CD14-positive monocyte (primary cell): ENCODE measurements around the gene KCNIP2. TPM values are rescaled to one million over a fixed set of nuclear protein-coding genes. Genes with fewer than 3 reads are reported as not detected.

Experiments
- DNase-seq, 3 donors: peaks; one replicate each; pipeline ENCODE4 v3.0.0-alpha.2; 2011 to 2022
- H2AFZ ChIP-seq: 2 replicates; pipeline ENCODE4 v1.6.0; 2012; ENCODE audit warnings: mild to moderate bottlenecking, low read depth, low read length, inconsistent platforms; ENCODE audit not compliant: insufficient read depth, poor library complexity, severe bottlenecking
- H3K27ac ChIP-seq, 2 donors: 1 replicate in 1 of 2; 2 replicates in 1 of 2; pipeline ENCODE4 v1.5.1; 2012 to 2013; ENCODE audit warnings: low read length in 2 of 2, control low read depth in 1 of 2, inconsistent platforms in 1 of 2, low read depth in 1 of 2, mild to moderate bottlenecking in 1 of 2
- H3K27me3 ChIP-seq, 2 donors: one replicate each; pipeline versions ENCODE4 v1.6.0 to v1.6.1; 2011 to 2013; ENCODE audit warnings: low read length in 2 of 2; ENCODE audit not compliant: control insufficient read depth in 2 of 2, insufficient read depth in 2 of 2
- H3K36me3 ChIP-seq, 2 donors: replicated peaks in 1 of 2; 1 replicate in 1 of 2; 2 replicates in 1 of 2; pipeline versions ENCODE4 v1.5.1 to v1.6.1; 2012 to 2013; ENCODE audit warnings: low read length in 2 of 2, control low read depth in 1 of 2, inconsistent platforms in 1 of 2, mild to moderate bottlenecking in 1 of 2; ENCODE audit not compliant: insufficient read depth in 2 of 2, control insufficient read depth in 1 of 2
- H3K4me1 ChIP-seq, 2 donors: 1 replicate in 1 of 2; 2 replicates in 1 of 2; pipeline versions ENCODE4 v1.5.1 to v1.6.1; 2012 to 2013; ENCODE audit warnings: low read length in 2 of 2, control low read depth in 1 of 2, inconsistent platforms in 1 of 2, mild to moderate bottlenecking in 1 of 2, moderate library complexity in 1 of 2; ENCODE audit not compliant: insufficient read depth in 2 of 2, control insufficient read depth in 1 of 2
- H3K4me2 ChIP-seq: replicated peaks from 2 replicates; pipeline ENCODE3; 2012; ENCODE audit warnings: low read length, moderate library complexity, mild to moderate bottlenecking; ENCODE audit not compliant: poor library complexity, severe bottlenecking; ENCODE audit errors: extremely low read depth
- H3K4me3 ChIP-seq, 3 experiments: fragments of 200-600 bp in 1 of 3; sonication (generic) in 1 of 3; replicated peaks in 1 of 3; 1 replicate in 2 of 3; 2 replicates in 1 of 3; pipeline ENCODE4 v1.5.1; 2011 to 2013; ENCODE audit warnings: low read length in 3 of 3, mild to moderate bottlenecking in 3 of 3, control low read depth in 2 of 3, low read depth in 2 of 3, inconsistent platforms in 1 of 3, moderate library complexity in 1 of 3
- H3K79me2 ChIP-seq: 2 replicates; pipeline ENCODE4 v1.6.0; 2012; ENCODE audit warnings: mild to moderate bottlenecking, control low read depth, inconsistent platforms, low read length, moderate library complexity; ENCODE audit not compliant: insufficient read depth
- H3K9ac ChIP-seq: 2 replicates; pipeline ENCODE4 v1.6.0; 2017; ENCODE audit warnings: low read length, mild to moderate bottlenecking; ENCODE audit not compliant: insufficient read depth, poor library complexity, severe bottlenecking
- H3K9me3 ChIP-seq, 2 donors: replicated peaks in 1 of 2; 1 replicate in 1 of 2; 2 replicates in 1 of 2; pipeline versions ENCODE4 v1.5.1 to v1.6.1; 2012 to 2013; ENCODE audit warnings: low read length in 2 of 2, control low read depth in 1 of 2; ENCODE audit not compliant: control insufficient read depth in 1 of 2, insufficient read depth in 1 of 2
- H4K20me1 ChIP-seq: 2 replicates; pipeline ENCODE4 v1.6.0; 2012; ENCODE audit warnings: mild to moderate bottlenecking, low read length, control low read depth, moderate library complexity; ENCODE audit not compliant: insufficient read depth
- H3K27ac Mint-ChIP-seq, 7 donors: one replicate each; pipeline ENCODE4 v1.8.0; 2020; ENCODE audit warnings: mild to moderate bottlenecking in 7 of 7, mixed read lengths in 7 of 7, moderate library complexity in 6 of 7, inconsistent platforms in 2 of 7
- H3K27me3 Mint-ChIP-seq, 3 donors: one replicate each; pipeline ENCODE4 v1.8.0; 2021 to 2022; ENCODE audit warnings: low read depth in 3 of 3, mild to moderate bottlenecking in 3 of 3, mixed read lengths in 3 of 3, moderate library complexity in 3 of 3, inconsistent platforms in 1 of 3
- H3K36me3 Mint-ChIP-seq, 2 donors: one replicate each; pipeline ENCODE4 v1.8.0; 2020; ENCODE audit warnings: mixed read lengths in 2 of 2, inconsistent platforms in 1 of 2, mild to moderate bottlenecking in 1 of 2
- H3K4me1 Mint-ChIP-seq: one replicate; pipeline ENCODE4 v1.8.0; 2020; ENCODE audit warnings: mild to moderate bottlenecking, mixed read lengths
- H3K4me3 Mint-ChIP-seq, 2 donors: one replicate each; pipeline ENCODE4 v1.8.0; 2020; ENCODE audit warnings: mild to moderate bottlenecking in 2 of 2, mixed read lengths in 2 of 2, moderate library complexity in 1 of 2
- H3K9me3 Mint-ChIP-seq, 7 donors: one replicate each; pipeline ENCODE4 v1.8.0; 2020 to 2022; ENCODE audit warnings: mixed read lengths in 7 of 7, mild to moderate bottlenecking in 6 of 7, moderate library complexity in 6 of 7, inconsistent platforms in 2 of 7
- CTCF ChIP-seq: fragments of 200-600 bp; IDR thresholded peaks from one replicate; pipeline ENCODE4 v1.8.0; 2022; ENCODE audit warnings: antibody characterized with exemption, mild to moderate bottlenecking
- WGBS: methylation state at CpG from one replicate; pipeline ENCODE4 v1.1.5; 2013; ENCODE audit warnings: missing lambda C conversion rate; ENCODE audit not compliant: insufficient coverage; 5-methylcytosine and 5-hydroxymethylcytosine counted together
- intact Hi-C, 2 donors: fragments of 100-400 bp; cut with micrococcal nuclease; formaldehyde crosslinking; loops; one replicate each; pipeline versions ENCODE4 v1.15.0 to v1.15.1; 2023
- polyA minus RNA-seq: library from RNA; depleted of rRNA, polyadenylated mRNA; stranded (reverse); fragments of >200 nt; gene quantifications from 2 replicates; pipeline ENCODE4 v1.2.3, GENCODE V29; 2012
- polyA plus RNA-seq, 3 donors: library from polyadenylated mRNA; depleted of rRNA in 1 of 3; unstranded in 2 of 3; stranded (reverse) in 1 of 3; fragments of 300-500 nt in 2 of 3; fragments of >200 nt in 1 of 3; fragmentation: Illumina TruSeq in 2 of 3; gene quantifications; 1 replicate in 2 of 3; 2 replicates in 1 of 3; pipeline ENCODE4 v1.2.3, GENCODE V29; 2012 to 2021
- total RNA-seq, 12 experiments: library from RNA in 1 of 12; stranded (reverse) in 1 of 12; fragments of 120-200 nt in 1 of 12; gene quantifications; one replicate each; pipeline ENCODE4 v1.2.4 and lab custom pipeline; 2013 to 2026; ENCODE audit warnings: mixed read lengths in 6 of 12, inconsistent platforms in 1 of 12

KCNIP2 gene
- 0.56 TPM for total RNA-seq (2013)
- 1 to 10 TPM in 1 of 3 donors, under 1 TPM in 1, not detected in 1; 0.48 to 2.1 TPM for polyA plus RNA-seq
- polyA minus RNA-seq, result 0.80 and 1.2 TPM in 2 replicates
- total RNA-seq (lab: John Stamatoyannopoulos, UW), result 0.50 to 4.6 (median 1.7) reads per million in 11 experiments

GRCh38 chr10:101843032-101844021 is at the start of gene KCNIP2:
KCNIP2 (minus strand) TSS chr10:101843800; CDS start chr10:101843568, 232 bp downstream.
- Histone ChIP-seq H3K79me2 (no peaks in the 10 kb centered on the region), H3K9ac (peak within 1 kb of the TSS; percentile 33), H3K4me3 (peak within 1 kb of the TSS; percentile 18 to 69 (median 25)), H3K9me3 (no peaks in the 10 kb centered on the region), H3K27ac (no peak within 1 kb of the TSS), H3K36me3 (peaks cover 11 to 32% of the 10 kb centered on the region in 2 donors), H2AFZ (peak within 1 kb of the TSS; percentile 51), H3K4me2 (peak within 1 kb of the TSS; percentile 82), H3K4me1 (peaks cover 42 to 54% of the 10 kb centered on the region in 2 donors), H3K27me3 (peaks cover 5 to 16% of the 10 kb centered on the region in 2 donors), H4K20me1 (peaks cover 85% of the 10 kb centered on the region)
- WGBS, result 34% methylated on average over 34 of the region's 60 CpGs
- peak within 1 kb of the TSS in 5 of 7 donors; percentile 18 to 70 (median 53) for H3K27ac Mint-ChIP-seq
- H3K9me3 Mint-ChIP-seq, result peaks cover 0 to 2% (median 0%) of the 10 kb centered on the region in 7 donors
- peaks cover 45 to 46% of the 10 kb centered on the region in 2 donors for H3K36me3 Mint-ChIP-seq
- DNase-seq, result peak; percentile 34 to 55 (median 40)
- intact Hi-C loops, result loop anchor here (5.0 kb wide), 3 partner anchors 169 to 229 kb away; partner anchors contain the start of gene HPS6 (in 1 of the 2)
- H3K4me3 Mint-ChIP-seq, result peak within 1 kb of the TSS; percentile 70 to 90
- peaks cover 25 to 42% (median 31%) of the 10 kb centered on the region in 3 donors for H3K27me3 Mint-ChIP-seq
- peak; percentile 74 for TF ChIP-seq CTCF
- H3K4me1 Mint-ChIP-seq, result peaks cover 55% of the 10 kb centered on the region

GRCh38 chr10:101892782-101893391 is 49.3 kb upstream of the KCNIP2 start:
- Histone ChIP-seq H3K27me3 (no peaks in the 10 kb centered on the region), H3K4me2 (no peak overlapping the region), H3K4me3 (no peak overlapping the region), H3K27ac (no peak overlapping the region), H3K36me3 (peaks cover 10 to 36% of the 10 kb centered on the region in 2 donors), H2AFZ (no peak overlapping the region), H3K9me3 (no peaks in the 10 kb centered on the region), H3K9ac (no peak overlapping the region), H3K4me1 (peaks cover 2 to 5% of the 10 kb centered on the region in 2 donors), H3K79me2 (no peaks in the 10 kb centered on the region), H4K20me1 (peaks cover 79% of the 10 kb centered on the region)
- no peak for DNase-seq
- intact Hi-C loops, result loop anchor here in 1 of 2 donors (10.0 kb wide), 2 partner anchors 112 to 182 kb away; no protein-coding TSS in a partner anchor
- Mint-ChIP-seq H3K27me3 (no peaks in the 10 kb centered on the region), H3K4me1 (peaks cover 9% of the 10 kb centered on the region), H3K36me3 (peaks cover 20 to 33% of the 10 kb centered on the region in 2 donors), H3K27ac (no peak overlapping the region), H3K9me3 (no peaks in the 10 kb centered on the region), H3K4me3 (no peak overlapping the region)
- WGBS, result no CpG with 5 or more reads among the region's 4 CpGs
- TF ChIP-seq CTCF, result no peak
